Osteoblast (primary cell): ENCODE results near the gene PGLYRP3. TPM values are rescaled to one million over a fixed set of nuclear protein-coding genes. Genes with fewer than 3 reads are reported as not detected.

Experiments used
- DNase-seq: peaks from one replicate; pipeline ENCODE4 v3.0.0; 2011; ENCODE audit warnings: low spot score, mixed read lengths; ENCODE audit not compliant: insufficient read length; ENCODE audit errors: missing footprints
- H2AFZ ChIP-seq: 2 replicates; pipeline ENCODE4 v1.6.0; 2011; ENCODE audit warnings: mild to moderate bottlenecking, low read length
- H3K27ac ChIP-seq: 2 replicates; pipeline ENCODE4 v1.5.1; 2011; ENCODE audit warnings: mild to moderate bottlenecking, low read depth, low read length, moderate library complexity
- H3K27me3 ChIP-seq: 2 replicates; pipeline ENCODE4 v1.6.0; 2012; ENCODE audit warnings: mild to moderate bottlenecking, control low read depth, inconsistent platforms, low read length, moderate library complexity; ENCODE audit not compliant: insufficient read depth
- H3K36me3 ChIP-seq: 2 replicates; pipeline ENCODE4 v1.5.1; 2011; ENCODE audit warnings: mild to moderate bottlenecking, low read length, control low read depth, moderate library complexity; ENCODE audit not compliant: insufficient read depth
- H3K4me1 ChIP-seq: 2 replicates; pipeline ENCODE4 v1.5.1; 2011; ENCODE audit warnings: mild to moderate bottlenecking, low read length, control low read depth, moderate library complexity; ENCODE audit not compliant: insufficient read depth
- H3K4me2 ChIP-seq: 2 replicates; pipeline ENCODE4 v1.6.0; 2011; ENCODE audit warnings: mild to moderate bottlenecking, low read length; ENCODE audit not compliant: insufficient read depth
- H3K4me3 ChIP-seq: fragments of 200-600 bp; sonication (generic); 3 replicates; pipeline ENCODE4 v1.5.1; 2012; ENCODE audit warnings: mild to moderate bottlenecking, low read length, inconsistent platforms; ENCODE audit not compliant: insufficient read depth
- H3K79me2 ChIP-seq: 2 replicates; pipeline ENCODE4 v1.6.0; 2012; ENCODE audit warnings: mild to moderate bottlenecking, low read length, control low read depth, inconsistent platforms; ENCODE audit not compliant: insufficient read depth
- H3K9me3 ChIP-seq: 2 replicates; pipeline ENCODE4 v1.5.1; 2011; ENCODE audit warnings: low read depth, low read length, control low read depth
- H4K20me1 ChIP-seq: 2 replicates; pipeline ENCODE4 v1.6.0; 2012; ENCODE audit warnings: mild to moderate bottlenecking, low read length, control low read depth; ENCODE audit not compliant: insufficient read depth
- CTCF ChIP-seq: IDR thresholded peaks from 2 replicates; pipeline ENCODE4 v1.5.1; 2011; ENCODE audit warnings: mild to moderate bottlenecking, low read depth, low read length, moderate library complexity; ENCODE audit errors: extremely low read depth
- total RNA-seq: library from RNA; depleted of rRNA; stranded (reverse); fragments of >200 nt; gene quantifications from 2 replicates; pipeline ENCODE4 v1.2.3, GENCODE V29; 2012

Gene PGLYRP3
- total RNA-seq, 1 donor, result not detected

GRCh38 chr1:153307221-153307600 lies 5.5 kb downstream of the PGLYRP3 start:
- H3K4me3 ChIP-seq, result no peak overlapping the region

GRCh38 chr1:153306303-153307220 lies 6.2 kb downstream of the PGLYRP3 start:
- Histone ChIP-seq H3K36me3 (no peaks in the 10 kb centered on the region), H3K4me2 (no peak overlapping the region), H2AFZ (no peak overlapping the region), H3K27ac (no peak overlapping the region), H3K27me3 (no peaks in the 10 kb centered on the region), H4K20me1 (no peaks in the 10 kb centered on the region), H3K4me1 (no peaks in the 10 kb centered on the region), H3K79me2 (no peaks in the 10 kb centered on the region), H3K4me3 (no peak overlapping the region), H3K9me3 (no peaks in the 10 kb centered on the region)
- DNase-seq, result no peak
- TF ChIP-seq CTCF, result no peak

More at GRCh38 chr1:153307221-153307600, 5.5 kb downstream of the PGLYRP3 start:
- no peaks in the 10 kb centered on the region for H3K79me2 ChIP-seq
- no peak overlapping the region for H2AFZ ChIP-seq
- no peak for DNase-seq
- H3K9me3 ChIP-seq, result no peaks in the 10 kb centered on the region
- no peak overlapping the region for H3K27ac ChIP-seq
- no peaks in the 10 kb centered on the region for H3K4me1 ChIP-seq
- H3K36me3 ChIP-seq, result no peaks in the 10 kb centered on the region
- no peak overlapping the region for H3K4me2 ChIP-seq
- H4K20me1 ChIP-seq, result no peaks in the 10 kb centered on the region
- no peak for TF ChIP-seq CTCF
- no peaks in the 10 kb centered on the region for H3K27me3 ChIP-seq

- Histone ChIP-seq H3K9me3 (no peaks in the 10 kb centered on the region), H3K4me1 (no peaks in the 10 kb centered on the region), H3K27ac (no peak overlapping the region), H3K4me2 (no peak overlapping the region), H3K36me3 (no peaks in the 10 kb centered on the region), H3K27me3 (no peaks in the 10 kb centered on the region), H4K20me1 (no peaks in the 10 kb centered on the region), H2AFZ (no peak overlapping the region), H3K79me2 (no peaks in the 10 kb centered on the region), H3K4me3 (no peak overlapping the region)
- no peak for DNase-seq
- no peak for TF ChIP-seq CTCF
Observed at GRCh38 chr1:153305682-153306081, 7.1 kb downstream of the PGLYRP3 start.

- Histone ChIP-seq H3K27me3 (no peaks in the 10 kb centered on the region), H3K4me3 (no peak overlapping the region), H2AFZ (no peak overlapping the region), H3K9me3 (no peaks in the 10 kb centered on the region), H3K36me3 (no peaks in the 10 kb centered on the region), H4K20me1 (no peaks in the 10 kb centered on the region), H3K4me1 (no peaks in the 10 kb centered on the region), H3K79me2 (no peaks in the 10 kb centered on the region), H3K4me2 (no peak overlapping the region), H3K27ac (no peak overlapping the region)
- TF ChIP-seq CTCF, result no peak
- no peak for DNase-seq
Observed at GRCh38 chr1:153302308-153302707, 10.4 kb downstream of the PGLYRP3 start.
